HTR-8/SVneo (cell line): ENCODE measurements around the gene DPP6.
"Not testable (repeated sequence)": the region's sequence is repeated elsewhere in the genome, so short reads cannot be mapped to it uniquely, and the experiment has no call there.

Source experiments
- DNase-seq: peaks from one replicate; pipeline ENCODE4 v3.0.0; 2011; ENCODE audit warnings: low spot score, mixed read lengths; ENCODE audit not compliant: insufficient read length
- FAIRE-seq: peaks from 2 replicates; lab custom pipeline; 2011; peaks lifted over from hg19 to GRCh38; lab: Jason Lieb, UNC

DPP6 gene

DNA sequence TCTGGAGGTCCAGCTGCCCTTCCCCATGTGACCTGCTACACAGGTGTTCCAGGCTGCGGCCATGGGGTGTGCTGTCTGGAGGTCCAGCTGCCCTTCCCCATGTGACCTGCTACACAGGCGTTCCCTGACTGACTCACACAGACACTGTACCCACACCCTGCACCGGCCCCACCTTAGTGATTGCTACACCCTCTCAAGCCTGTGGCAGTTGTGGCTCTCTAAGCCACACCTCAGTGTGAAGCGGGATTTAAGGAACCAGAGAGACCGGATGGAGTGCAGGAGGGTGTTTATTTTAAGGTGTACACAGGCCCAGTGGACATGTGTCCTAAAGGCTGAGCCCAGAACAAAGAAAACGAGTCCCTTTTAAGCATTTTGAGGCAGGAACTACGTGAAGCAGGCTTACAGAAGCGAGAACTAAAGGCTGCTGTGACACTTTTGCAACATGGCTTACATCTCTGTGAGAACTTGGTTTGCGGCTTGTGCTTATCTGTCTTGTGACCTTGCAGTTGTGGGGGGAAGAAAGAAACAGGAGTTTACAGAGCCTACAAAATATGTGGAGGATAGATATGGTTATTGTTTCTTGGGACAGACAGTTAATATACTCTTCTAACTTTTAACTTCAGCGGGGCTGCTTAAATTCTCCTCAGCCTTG, 624.4 kb downstream of the DPP6 start:
- DNase-seq (no peak), FAIRE-seq (no peak)

DNA sequence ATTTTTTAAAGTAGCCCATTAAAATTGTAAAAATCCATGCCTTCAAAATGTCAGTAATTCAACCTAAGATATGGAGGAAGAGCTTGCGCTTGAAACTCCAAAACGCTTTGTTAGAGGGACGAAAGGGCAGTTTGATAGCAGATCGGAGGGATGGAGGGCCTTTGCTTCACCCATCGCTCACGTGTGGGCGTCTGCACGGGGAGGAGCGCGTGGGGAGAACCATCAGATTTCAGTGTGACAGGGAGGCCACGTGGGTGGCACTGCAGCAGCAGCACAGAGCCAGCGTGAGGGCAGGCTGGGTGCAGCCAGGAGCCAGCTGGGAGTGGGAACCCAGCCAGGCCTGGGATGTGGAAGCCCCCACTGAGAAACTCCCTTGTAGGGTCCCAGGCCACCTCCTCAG, 625.3 kb downstream of the DPP6 start:
- FAIRE-seq (no peak), DNase-seq (no peak)

DNA sequence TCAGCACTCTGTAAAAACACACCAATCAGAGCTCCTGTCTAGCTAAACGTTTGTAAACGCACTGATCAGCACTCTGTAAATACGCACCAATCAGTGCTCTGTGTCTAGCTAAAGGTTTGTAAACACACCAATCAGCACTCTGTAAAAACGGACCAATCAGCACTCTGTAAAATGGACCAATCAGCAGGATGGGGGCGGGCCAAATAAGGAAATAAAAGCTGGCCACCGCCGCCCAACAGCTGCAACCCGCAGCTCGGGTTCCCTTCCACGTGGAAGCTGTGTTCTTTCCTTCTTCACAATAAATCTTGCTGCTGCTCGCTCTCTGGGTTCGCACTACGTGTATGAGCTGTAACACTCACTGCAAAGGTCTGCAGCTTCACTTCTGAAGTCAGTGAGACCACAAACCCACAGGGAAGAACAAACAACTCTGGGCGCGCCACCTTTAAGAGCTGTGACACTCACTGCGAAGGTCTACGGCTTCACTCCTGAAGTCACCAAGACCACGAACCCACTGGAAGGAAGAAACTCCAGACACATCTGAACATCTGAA, 625.9 kb downstream of the DPP6 start:
- FAIRE-seq, DNase-seq: not testable (repeated sequence)

DNA sequence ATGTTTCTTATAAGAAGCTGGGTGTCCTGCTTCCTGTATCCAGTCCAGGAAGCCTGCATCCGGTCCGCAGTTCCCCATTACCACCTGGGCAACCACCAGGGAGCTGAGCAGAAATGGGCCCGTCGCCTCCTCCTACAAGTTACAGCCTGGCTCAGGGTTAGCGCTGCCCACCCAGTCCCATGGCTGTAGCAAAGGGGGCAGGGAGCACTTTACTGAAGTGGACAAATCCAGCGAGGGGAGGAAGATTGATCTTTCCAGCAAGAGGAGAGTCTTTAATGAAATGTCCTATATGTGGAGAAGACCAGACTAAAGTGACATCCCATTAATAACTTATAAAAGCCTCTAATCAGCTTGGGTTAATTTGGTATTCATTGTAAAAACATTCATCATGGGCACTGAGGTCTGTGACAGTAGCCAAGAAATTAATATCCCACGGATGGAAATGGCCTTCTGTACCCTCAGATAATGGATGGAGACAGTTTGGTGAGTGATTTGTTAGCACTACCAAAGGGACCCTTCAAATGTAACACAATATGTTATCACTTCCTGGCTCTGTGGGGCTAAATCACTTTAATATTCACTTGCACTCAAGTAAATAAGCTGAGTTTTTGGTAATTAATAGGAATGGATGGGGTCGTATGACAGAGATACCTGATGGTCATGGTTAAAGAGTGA, 627.3 kb downstream of the DPP6 start:
- no peak for FAIRE-seq
- no peak for DNase-seq

DNA sequence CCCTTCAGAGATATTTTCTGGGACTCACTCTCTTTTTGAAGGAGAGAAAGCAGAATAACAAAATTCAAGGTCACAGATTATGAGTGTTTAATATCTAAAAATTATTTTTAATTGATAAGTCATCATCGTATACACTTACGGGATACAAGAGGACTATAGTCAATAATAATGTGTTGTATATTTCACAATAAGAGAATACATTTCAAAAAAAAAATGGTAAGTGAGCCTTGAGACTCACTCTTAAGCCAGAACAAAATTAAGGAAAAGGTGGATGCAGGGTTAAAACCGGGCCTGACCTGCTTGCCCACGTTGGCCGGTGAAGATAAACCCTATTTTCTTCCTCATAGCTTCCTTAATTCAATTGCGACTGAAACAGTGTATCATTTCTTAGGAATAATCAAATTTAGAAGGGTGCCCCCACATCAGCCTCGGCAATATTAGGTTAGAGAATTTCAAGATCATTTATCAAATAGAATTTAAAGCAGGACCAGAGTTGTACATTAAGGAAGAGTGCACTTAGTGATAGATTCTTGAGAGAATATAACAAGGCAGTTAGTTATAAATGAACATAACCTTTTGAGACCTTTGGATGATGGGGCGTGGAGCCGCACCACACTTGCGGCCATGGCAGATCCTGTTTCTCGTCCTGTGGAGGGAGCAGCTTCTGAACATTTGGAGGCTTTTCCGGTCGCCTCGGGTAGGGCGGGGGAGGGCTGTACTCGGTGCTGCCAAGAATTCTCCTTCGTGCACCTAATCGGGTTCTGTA, 628.9 kb downstream of the DPP6 start:
- no peak for FAIRE-seq
- no peak for DNase-seq

DNA sequence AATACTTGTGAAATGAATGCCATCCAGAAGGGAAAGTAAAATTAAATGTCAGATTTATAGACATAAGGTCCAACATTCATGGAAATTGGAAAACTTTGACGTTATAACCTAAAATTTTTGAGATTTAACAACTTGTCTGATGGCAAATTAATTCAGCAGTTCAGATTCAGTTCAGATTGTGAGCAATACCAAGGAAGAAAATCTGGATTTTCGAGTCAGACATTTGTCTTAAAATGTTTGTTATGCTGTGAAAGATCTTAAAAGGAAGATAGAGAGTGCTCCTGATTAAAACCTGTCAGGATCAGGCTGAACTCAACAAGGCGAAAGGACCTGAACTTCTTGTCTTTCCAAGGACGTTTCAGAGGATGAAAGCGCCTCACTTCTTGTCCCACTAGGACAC, 629.8 kb downstream of the DPP6 start:
- DNase-seq = no peak
- FAIRE-seq = no peak

DNA sequence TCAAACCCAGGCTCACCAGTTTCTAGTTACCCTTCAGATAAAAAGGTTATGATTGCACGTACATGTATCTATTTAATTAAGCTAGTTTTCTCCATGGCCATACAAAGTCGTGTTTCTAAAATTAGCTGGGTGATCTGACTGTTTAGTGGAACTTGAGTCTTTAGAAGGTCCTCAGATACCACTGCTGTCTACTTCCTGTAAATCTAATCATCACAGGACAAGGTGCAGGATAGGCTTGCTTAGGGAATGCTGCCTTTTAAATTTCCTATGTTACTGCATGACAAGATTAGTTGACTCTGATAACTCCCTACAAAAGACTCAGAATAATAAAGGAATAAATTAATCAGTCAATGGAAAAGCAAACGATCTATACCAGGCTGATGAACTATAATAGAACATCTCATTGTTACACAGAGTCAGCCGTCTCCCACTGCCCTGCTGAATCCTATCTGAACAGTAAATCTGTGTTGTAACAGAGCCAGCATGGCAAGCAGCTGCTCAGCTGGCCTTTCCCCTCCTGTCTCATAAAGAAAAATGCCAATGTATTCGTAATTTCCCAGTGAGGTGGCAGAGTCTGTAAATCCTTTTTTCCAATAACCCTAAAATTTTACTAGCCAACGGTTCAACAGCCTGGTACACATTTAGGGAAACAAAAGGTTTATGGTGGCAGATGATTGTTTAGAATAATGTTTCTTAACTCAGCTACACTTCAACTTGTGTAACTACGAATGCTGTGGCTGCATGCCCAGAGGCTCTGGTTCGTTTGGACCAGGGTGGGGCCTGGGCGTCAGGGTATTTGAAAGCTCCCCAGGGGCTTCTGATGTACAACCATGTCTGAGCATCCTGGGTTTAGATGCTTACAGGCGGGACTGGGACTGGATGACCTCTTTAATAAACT, 632.7 kb downstream of the DPP6 start:
- DNase-seq = no peak
- FAIRE-seq = no peak

DNA sequence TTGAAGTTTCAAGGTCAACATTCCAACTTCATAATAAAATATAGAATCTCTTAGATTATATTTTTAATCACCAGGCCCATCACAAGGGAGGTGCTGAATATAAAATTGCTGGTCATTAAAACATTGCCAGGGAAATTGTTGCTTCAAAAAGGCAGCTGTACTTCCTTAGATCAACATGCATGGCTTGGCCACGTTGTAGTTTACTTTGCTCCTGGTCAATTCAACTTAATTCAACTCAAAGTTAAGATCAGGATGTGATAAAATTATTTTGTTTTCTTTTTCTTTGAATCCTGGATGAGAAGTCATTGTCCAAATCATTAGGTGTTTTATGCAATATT, 633.3 kb downstream of the DPP6 start:
- DNase-seq (no peak), FAIRE-seq (no peak)

DNA sequence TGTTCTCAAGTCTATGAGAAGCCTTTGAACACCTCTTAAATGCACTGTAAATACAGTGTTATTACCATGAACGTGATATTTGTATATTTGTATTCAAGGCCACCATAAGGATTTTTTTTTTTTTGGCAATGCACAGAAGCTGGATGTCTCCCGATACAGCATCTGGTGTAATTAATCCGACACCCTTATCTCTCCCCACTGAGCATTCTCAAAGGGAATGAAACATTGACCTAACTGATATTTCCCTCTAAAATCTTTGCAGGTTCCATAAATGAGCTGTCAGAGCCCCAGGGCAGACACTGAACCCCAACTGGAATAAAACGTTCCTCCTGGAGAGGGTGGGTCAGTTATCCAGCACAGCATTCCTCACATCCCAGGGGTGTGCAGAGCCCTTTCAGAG, 634.1 kb downstream of the DPP6 start:
- DNase-seq (no peak), FAIRE-seq (no peak)

DNA sequence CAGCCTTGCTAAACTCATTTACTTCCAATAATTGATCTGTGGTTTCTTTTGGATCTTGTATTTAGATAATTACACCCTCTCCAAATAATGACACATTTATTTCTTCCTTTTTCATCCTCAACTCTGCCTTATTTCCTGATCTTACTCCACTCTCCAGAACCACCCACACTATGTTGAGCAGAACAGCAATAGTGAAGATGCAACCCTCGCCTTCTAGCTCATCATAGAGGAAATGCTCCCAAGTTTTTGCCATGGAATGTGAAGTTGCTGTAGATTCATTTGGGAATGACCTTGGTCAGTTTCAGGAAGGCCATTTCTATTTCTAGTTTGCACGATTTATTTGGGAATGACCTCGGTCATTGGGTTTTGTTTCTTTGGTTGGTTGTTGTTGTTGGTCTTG, 636.8 kb downstream of the DPP6 start:
- FAIRE-seq (no peak), DNase-seq (no peak)

DNA sequence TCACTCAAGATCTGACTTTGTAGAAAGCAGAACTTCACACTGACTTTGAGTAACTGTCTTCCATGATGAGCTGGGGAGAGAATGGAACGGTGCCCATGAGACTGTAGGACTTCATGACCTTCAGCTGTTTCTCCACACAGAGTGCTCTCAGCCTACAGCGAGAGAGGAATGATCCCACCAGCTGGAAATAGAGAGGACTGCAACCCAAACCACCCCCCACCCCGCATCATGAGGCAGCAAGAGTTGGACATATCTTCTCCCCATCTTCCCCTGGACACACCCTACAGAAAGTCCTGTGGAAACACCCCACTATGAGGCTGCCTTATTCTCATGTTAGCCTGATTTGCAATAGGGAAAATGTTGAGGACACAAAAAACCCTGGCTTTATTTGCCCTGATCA, 638.2 kb downstream of the DPP6 start:
- DNase-seq (no peak), FAIRE-seq (no peak)

DNA sequence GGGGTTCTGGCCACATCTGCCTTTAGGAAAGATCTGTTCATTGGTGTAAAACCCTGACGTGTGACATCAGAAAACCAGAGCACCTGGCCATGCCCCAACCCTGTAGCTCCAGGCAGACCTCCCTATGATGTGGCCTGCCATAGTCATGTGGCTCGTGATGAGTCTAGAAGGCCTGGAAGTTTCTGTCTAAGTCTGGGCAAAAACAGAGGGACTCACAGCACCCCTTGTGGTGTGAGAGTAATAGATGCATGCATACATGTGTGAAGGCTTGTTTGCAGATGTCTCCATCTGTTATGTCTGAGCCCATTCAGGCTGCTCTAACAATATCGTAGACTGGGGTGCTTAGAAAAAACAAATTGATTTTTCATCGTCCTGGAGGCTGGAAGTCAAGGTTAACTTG, 641.5 kb downstream of the DPP6 start:
- DNase-seq (no peak), FAIRE-seq (no peak)

DNA sequence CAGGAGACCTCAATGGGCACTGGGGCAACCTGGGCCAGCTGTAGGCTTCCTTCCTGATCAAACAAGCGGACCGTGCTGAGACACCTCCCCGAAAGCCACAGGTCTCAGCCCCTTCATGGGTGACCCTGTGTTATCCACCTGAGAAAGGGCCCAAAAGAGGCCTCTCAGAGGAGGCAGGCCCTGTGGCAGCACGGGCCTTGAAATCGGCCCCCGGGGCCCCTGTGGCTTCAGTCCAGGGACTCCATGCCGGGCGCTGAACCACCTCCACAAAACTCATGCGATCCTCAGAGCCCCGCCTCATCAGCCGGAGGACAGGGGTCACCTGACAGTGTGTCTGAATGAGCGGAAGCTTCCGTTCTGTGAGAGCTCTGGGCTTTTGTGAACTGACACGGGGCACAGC, 643.6 kb downstream of the DPP6 start:
- DNase-seq (no peak), FAIRE-seq (no peak)

DNA sequence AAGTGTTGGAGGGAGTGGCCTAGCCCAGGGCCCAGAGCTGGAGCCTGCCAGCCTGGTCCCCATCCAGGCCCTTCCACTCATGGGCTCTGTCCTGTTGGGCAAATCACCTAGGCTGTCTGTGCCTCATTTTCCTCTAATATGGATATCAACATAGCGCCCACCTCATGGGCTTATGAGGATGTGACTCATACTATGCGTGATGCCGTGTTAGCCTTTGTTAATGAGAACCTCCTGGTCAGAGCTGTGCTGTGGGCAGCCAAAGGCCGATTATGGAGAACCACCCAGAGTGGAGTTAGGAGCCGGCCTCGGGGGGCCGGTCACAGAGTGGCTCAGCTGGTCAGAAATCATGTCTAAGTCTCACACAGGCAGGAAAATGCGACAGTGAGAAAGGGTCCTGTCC, 644.4 kb downstream of the DPP6 start:
- DNase-seq (no peak), FAIRE-seq (no peak)

DNA sequence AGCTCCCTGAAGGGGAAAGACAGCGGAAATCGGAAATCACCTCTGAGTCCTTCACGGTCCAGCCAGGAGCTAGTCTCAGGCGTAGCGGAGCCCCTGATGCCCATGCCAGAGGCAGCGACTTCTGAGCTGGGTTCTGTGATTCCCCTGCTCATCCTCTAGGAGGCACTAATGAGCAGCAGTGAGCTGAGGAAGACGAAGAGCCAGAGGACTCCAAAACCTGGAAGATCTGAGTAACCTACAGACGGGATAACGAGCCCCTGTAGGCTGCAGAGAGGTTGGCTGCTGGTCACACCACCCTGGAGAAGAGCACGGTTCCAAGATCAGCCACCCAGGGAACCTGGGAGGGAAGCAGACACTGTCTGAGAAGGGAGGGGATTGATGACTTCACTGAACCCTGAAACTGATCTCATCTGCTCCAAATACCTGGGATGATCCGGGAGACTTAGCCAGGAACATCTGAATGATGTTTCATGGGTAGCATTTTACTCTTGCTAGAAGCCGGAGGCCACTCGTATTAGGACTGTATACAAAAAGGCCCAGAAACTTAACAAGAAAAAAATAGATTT, 646.6 kb downstream of the DPP6 start:
- FAIRE-seq (no peak), DNase-seq (no peak)

DNA sequence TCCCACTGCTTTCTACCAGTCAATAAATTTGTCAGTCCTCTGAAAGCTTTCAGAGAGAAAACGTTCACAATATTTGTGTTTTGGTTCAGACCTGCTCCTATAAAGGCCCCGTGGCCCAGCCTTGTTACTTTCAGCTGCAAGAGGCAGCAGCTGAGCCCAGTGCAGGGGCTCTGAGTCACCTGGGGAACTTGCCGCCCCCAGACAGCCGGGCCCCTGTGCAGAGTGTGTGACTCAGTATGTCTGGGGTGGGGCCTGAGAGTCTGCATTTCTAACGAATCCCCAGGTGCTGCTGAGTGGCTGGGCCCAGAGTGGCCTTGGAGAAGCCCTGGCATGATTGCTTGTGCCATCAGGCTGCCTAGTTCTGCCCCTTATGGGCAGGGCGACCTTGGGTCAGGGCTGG, 647.2 kb downstream of the DPP6 start:
- DNase-seq (no peak), FAIRE-seq (no peak)

DNA sequence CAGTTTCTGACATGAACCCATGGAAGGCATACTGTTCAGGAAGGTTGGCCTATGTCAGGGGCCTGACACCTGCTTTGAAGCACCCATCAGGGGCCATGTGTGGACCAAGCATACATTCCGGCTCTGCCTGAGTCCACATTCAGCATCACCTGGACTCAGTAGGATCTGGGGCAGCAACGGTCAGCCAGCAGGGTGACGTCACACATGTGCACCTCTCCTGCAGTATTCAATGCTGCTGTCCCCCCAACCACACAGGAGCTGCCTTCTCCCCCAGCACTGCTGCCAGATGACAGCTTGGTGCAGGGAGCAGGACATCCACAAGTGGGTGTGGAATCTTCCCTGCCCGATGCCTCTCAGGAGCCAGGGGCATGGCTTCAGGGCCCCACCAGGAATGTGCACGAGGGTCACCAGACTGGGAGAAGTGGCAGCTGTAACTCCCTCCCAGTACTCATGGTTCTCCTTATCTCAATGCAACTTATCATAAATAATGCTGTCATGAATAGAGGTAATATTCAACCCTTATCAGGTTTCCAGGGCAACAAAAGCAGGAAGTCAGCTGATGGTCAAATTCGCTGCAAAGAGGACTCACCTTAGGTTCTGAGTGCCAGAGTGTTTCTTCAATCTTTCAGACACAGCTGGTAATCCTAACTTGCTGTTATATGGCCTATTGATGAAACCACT, 657.8 kb downstream of the DPP6 start:
- FAIRE-seq (no peak), DNase-seq (no peak)

DNA sequence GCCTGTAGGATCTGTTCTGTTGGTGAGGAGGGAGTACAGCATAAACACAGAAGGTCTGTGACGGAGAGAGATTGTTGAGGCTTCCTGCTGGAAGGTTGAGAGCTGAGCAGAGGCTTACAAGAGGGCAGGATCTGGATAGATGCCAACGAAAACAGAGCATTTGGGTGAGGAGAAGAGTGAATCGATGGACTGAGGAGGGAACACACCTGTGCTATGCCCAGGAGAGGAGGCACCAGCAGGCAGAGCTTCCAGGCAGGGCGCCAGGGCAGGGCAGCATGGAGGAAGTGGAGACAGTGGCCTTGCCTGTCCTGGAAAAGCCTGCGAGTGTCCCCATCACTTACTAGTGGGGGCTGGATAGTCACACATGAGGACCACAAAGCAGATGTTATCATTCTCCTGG, 667.8 kb downstream of the DPP6 start:
- FAIRE-seq = no peak
- no peak for DNase-seq

DNA sequence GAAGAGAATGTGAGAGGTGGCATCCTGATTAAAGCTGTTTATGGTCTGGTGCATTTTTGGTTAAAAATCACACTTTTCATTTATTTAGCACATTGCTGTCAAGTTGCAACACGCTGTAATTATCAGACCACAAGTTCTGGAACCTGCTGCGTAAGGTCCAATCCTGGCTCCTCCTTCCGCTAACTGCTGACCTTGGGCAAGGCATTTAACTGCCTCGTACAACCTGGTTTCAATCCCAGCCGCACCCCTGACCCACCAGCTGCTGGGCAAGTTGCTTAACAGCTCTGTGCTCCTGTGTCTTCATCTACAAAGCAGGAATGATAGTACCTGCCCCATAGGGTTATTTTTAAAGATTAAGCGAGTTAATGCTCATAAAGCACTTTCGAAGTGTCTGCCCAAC, 668.9 kb downstream of the DPP6 start:
- FAIRE-seq = no peak
- DNase-seq = no peak

DNA sequence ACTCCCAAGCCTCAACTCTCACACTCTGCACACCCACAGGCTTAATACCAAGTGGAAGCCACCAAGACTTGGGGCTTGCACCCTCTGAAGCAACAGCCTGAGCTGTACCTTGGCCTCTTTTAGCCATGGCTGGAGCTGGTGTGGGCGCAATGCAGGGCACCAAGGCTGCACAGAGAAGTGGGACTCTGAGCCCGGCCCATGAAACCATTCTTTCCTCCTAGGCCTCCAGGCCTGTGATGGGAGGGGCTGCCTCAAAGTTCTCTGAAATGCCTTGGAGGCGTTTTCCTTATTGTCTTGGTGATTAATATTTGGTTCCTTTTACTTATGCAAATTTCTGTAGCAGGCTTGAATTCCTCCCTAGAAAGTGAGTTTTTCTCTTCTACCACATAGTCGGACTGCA, 674.2 kb downstream of the DPP6 start:
- no peak for FAIRE-seq

More for the DNA sequence above, 674.2 kb downstream of the DPP6 start:
- no peak for DNase-seq
